SK-N-SH (cell line): Measurements from ENCODE around the gene PLCB1. TPM values are rescaled to one million over a fixed set of nuclear protein-coding genes. Genes with fewer than 3 reads are reported as not detected.

Source experiments
- CTCF ChIA-PET: fragments of 300-600, 350-600 bp; formaldehyde crosslinking; extraction: SDS; loops from one replicate; lab custom pipeline; 2021; lab: Yijun Ruan, JAX
- POLR2A ChIA-PET: fragments of 350-600 bp; sonication (Branson Sonifier 250); formaldehyde crosslinking; extraction: SDS; loops from one replicate; lab custom pipeline; 2020; ENCODE audit warnings: antibody characterized with exemption, inconsistent platforms; lab: Yijun Ruan, JAX
- DNase-seq: peaks from one replicate; pipeline ENCODE4 v3.0.0; 2012
- H2AFZ ChIP-seq: fragments of 200-600 bp; sonication (generic); 2 replicates; pipeline ENCODE4 v1.8.1; 2016; ENCODE audit warnings: antibody characterized with exemption, mild to moderate bottlenecking, low read depth
- H3F3A ChIP-seq: fragments of 200-600 bp; sonication (generic); replicated peaks from 2 replicates; pipeline ENCODE3; 2016; ENCODE audit warnings: antibody characterized with exemption, mild to moderate bottlenecking; ENCODE audit not compliant: insufficient read depth
- H3K27ac ChIP-seq, 2 experiments: fragments of 200-500 bp in 1 of 2; fragments of 200-600 bp in 1 of 2; sonication (Bioruptor generic) in 1 of 2; sonication (generic), shearing (Covaris generic) in 1 of 2; 2 replicates each; pipeline versions ENCODE4 v1.5.1 to v1.6.1; 2014 to 2016; ENCODE audit warnings: low read depth in 2 of 2, inconsistent platforms in 1 of 2, low read length in 1 of 2, mild to moderate bottlenecking in 1 of 2, mixed read lengths in 1 of 2
- H3K27me3 ChIP-seq: fragments of 200-600 bp; sonication (generic), shearing (Covaris generic); 2 replicates; pipeline ENCODE4 v1.6.1; 2016; ENCODE audit warnings: mixed run types; ENCODE audit not compliant: insufficient read depth
- H3K36me3 ChIP-seq, 2 experiments: fragments of 200-500 bp in 1 of 2; fragments of 200-600 bp in 1 of 2; sonication (Bioruptor generic) in 1 of 2; sonication (generic) in 1 of 2; replicated peaks in 1 of 2; 2 replicates each; pipeline versions ENCODE3 to v1.5.1; 2014 to 2016; ENCODE audit warnings: low read length in 1 of 2, mild to moderate bottlenecking in 1 of 2; ENCODE audit not compliant: insufficient read depth in 2 of 2, control insufficient read depth in 1 of 2
- H3K4me1 ChIP-seq, 2 experiments: fragments of 200-500 bp in 1 of 2; fragments of 200-600 bp in 1 of 2; sonication (Bioruptor generic) in 1 of 2; sonication (generic), shearing (Covaris generic) in 1 of 2; 2 replicates each; pipeline versions ENCODE4 v1.5.1 to v1.6.1; 2014 to 2016; ENCODE audit warnings: low read depth in 1 of 2, low read length in 1 of 2, mixed run types in 1 of 2; ENCODE audit not compliant: insufficient read depth in 2 of 2, control insufficient read depth in 1 of 2
- H3K4me2 ChIP-seq: fragments of 200-600 bp; sonication (generic), shearing (Covaris generic); 2 replicates; pipeline ENCODE4 v1.6.1; 2017; ENCODE audit warnings: mixed run types
- H3K4me3 ChIP-seq, 2 experiments: fragments of 200-500 bp in 1 of 2; fragments of 200-600 bp in 1 of 2; sonication (Bioruptor generic) in 1 of 2; sonication (generic), shearing (Covaris generic) in 1 of 2; 2 replicates each; pipeline versions ENCODE4 v1.5.1 to v1.8.1; 2014 to 2016; ENCODE audit warnings: low read depth in 2 of 2, inconsistent platforms in 1 of 2, low read length in 1 of 2, mild to moderate bottlenecking in 1 of 2, mixed read lengths in 1 of 2, moderate library complexity in 1 of 2
- H3K79me2 ChIP-seq: fragments of 200-600 bp; sonication (generic); 2 replicates; pipeline ENCODE4 v1.8.1; 2017; ENCODE audit warnings: mild to moderate bottlenecking; ENCODE audit not compliant: insufficient read depth
- H3K9ac ChIP-seq: fragments of 200-600 bp; sonication (generic); 2 replicates; pipeline ENCODE4 v1.6.1; 2017; ENCODE audit warnings: mixed run types
- H3K9me2 ChIP-seq: fragments of 200-600 bp; sonication (generic); 2 replicates; pipeline ENCODE4 v1.6.1; 2017; ENCODE audit warnings: mixed run types
- H3K9me3 ChIP-seq: fragments of 200-600 bp; sonication (generic); 2 replicates; pipeline ENCODE4 v1.6.1; 2017; ENCODE audit warnings: mixed run types, mild to moderate bottlenecking, moderate library complexity
- H4K20me1 ChIP-seq: fragments of 200-600 bp; sonication (generic); 2 replicates; pipeline ENCODE4 v1.6.1; 2017; ENCODE audit warnings: mild to moderate bottlenecking, mixed run types; ENCODE audit not compliant: insufficient read depth
- ELF1 ChIP-seq: IDR thresholded peaks from 2 replicates; pipeline ENCODE4 v1.4.0; 2012
- FOSL2 ChIP-seq: IDR thresholded peaks from 2 replicates; pipeline ENCODE4 v1.4.0; 2012; ENCODE audit warnings: low read depth, mild to moderate bottlenecking, moderate library complexity, borderline replicate concordance
- GABPA ChIP-seq: IDR thresholded peaks from 2 replicates; pipeline ENCODE4 v1.4.0; 2012; ENCODE audit warnings: low read depth, mild to moderate bottlenecking
- JUND ChIP-seq: IDR thresholded peaks from 2 replicates; pipeline ENCODE4 v1.4.0; 2012
- MEF2A ChIP-seq: IDR thresholded peaks from 2 replicates; pipeline ENCODE4 v1.4.0; 2012; ENCODE audit warnings: low read depth, borderline replicate concordance
- NFIC ChIP-seq: IDR thresholded peaks from 2 replicates; pipeline ENCODE4 v1.4.0; 2012; ENCODE audit warnings: borderline replicate concordance
- NRF1 ChIP-seq: IDR thresholded peaks from 2 replicates; pipeline ENCODE4 v1.6.1; 2012; ENCODE audit warnings: low read depth, mild to moderate bottlenecking, low read length
- POLR2AphosphoS5 ChIP-seq: IDR thresholded peaks from 2 replicates; pipeline ENCODE4 v1.6.1; 2012; ENCODE audit warnings: low read depth, low read length
- TEAD4 ChIP-seq: IDR thresholded peaks from 2 replicates; pipeline ENCODE4 v1.4.0; 2012; ENCODE audit warnings: mild to moderate bottlenecking, borderline replicate concordance; ENCODE audit not compliant: insufficient read depth
- WGBS: methylation state at CpG from one replicate; pipeline ENCODE4 v1.1.6; 2017; ENCODE audit warnings: low lambda C conversion rate; 5-methylcytosine and 5-hydroxymethylcytosine counted together
- polyA plus RNA-seq, 3 experiments: library from polyadenylated mRNA; depleted of rRNA; stranded (reverse); fragments of >200 nt; gene quantifications; 2 replicates each; pipeline ENCODE4 v1.2.3, GENCODE V29; 2012
- TF ChIP-seq, protein P1 (sequence below): fragments of 150-350 bp; IDR thresholded peaks from 2 replicates; pipeline ENCODE4 v1.6.1; 2017; ENCODE audit warnings: antibody characterized with exemption, low read length, low read depth, borderline replicate concordance
- TF ChIP-seq, protein P2 (sequence below): IDR thresholded peaks from 2 replicates; pipeline ENCODE4 v1.4.0; 2012; ENCODE audit warnings: low read depth, borderline replicate concordance
- TF ChIP-seq, protein P3 (sequence below): IDR thresholded peaks from 2 replicates; pipeline ENCODE4; 2012
- TF ChIP-seq, protein P4 (sequence below): IDR thresholded peaks from 2 replicates; pipeline ENCODE4 v1.4.0; 2012; ENCODE audit warnings: low read depth

The PLCB1 gene
- polyA plus RNA-seq, 1 of the 3 experiments (the other 2 are of a cell fraction), result 10.5 TPM

DNA sequence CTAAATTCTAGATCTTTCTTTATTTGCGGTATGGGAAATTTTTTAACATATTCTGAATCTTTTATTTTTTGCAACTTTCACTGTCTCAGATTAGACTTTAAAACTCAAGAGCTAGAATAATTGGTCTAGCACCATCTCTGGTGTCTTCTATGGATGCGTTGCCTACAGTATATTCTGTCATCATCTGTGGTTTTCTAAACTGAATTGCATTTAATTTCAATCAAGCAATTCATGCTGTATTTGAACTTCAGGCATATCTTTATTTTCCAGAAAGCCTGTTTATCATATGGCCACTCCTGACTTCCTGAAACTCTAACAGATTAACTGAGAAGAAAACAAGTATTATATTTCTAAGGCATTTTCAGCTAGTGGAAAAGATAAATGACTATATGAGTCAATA is 281.6 kb downstream of the PLCB1 start:
- H3F3A ChIP-seq, result no peaks in the 10 kb centered on the region
- H2AFZ ChIP-seq, result no peak overlapping the region
- H3K4me3 ChIP-seq, result no peak overlapping the region
- H3K9me3 ChIP-seq, result no peaks in the 10 kb centered on the region
- ChIA-PET CTCF (interaction anchor here (0.5 to 1.3 kb wide), 3 partner anchors 9 to 53 kb away, joined by 3 to 5 read pairs (median 3); no protein-coding TSS in a partner anchor), POLR2A (no interaction called here)
- H3K79me2 ChIP-seq, result 0 out of 2 replicates have a peak, but pooled peaks cover 4% of the 10 kb centered on the region
- H4K20me1 ChIP-seq, result no peaks in the 10 kb centered on the region
- no peak overlapping the region for H3K4me2 ChIP-seq
- no peaks in the 10 kb centered on the region for H3K27me3 ChIP-seq
- 88% methylated on average over 2 of the region's 2 CpGs for WGBS
- no peak for DNase-seq
- H3K9me2 ChIP-seq, result no peaks in the 10 kb centered on the region
- H3K36me3 ChIP-seq, result no peaks in the 10 kb centered on the region
- H3K27ac ChIP-seq, result no peak overlapping the region
- TF ChIP-seq NFIC (no peak), JUND (no peak), POLR2AphosphoS5 (no peak), TEAD4 (no peak), NRF1 (no peak), ELF1 (no peak)
- TF ChIP-seq, protein P1, sequence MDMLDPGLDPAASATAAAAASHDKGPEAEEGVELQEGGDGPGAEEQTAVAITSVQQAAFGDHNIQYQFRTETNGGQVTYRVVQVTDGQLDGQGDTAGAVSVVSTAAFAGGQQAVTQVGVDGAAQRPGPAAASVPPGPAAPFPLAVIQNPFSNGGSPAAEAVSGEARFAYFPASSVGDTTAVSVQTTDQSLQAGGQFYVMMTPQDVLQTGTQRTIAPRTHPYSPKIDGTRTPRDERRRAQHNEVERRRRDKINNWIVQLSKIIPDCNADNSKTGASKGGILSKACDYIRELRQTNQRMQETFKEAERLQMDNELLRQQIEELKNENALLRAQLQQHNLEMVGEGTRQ, result no peak
- TF ChIP-seq, protein P2, sequence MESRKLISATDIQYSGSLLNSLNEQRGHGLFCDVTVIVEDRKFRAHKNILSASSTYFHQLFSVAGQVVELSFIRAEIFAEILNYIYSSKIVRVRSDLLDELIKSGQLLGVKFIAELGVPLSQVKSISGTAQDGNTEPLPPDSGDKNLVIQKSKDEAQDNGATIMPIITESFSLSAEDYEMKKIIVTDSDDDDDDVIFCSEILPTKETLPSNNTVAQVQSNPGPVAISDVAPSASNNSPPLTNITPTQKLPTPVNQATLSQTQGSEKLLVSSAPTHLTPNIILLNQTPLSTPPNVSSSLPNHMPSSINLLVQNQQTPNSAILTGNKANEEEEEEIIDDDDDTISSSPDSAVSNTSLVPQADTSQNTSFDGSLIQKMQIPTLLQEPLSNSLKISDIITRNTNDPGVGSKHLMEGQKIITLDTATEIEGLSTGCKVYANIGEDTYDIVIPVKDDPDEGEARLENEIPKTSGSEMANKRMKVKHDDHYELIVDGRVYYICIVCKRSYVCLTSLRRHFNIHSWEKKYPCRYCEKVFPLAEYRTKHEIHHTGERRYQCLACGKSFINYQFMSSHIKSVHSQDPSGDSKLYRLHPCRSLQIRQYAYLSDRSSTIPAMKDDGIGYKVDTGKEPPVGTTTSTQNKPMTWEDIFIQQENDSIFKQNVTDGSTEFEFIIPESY, result no peak
- TF ChIP-seq, protein P3, sequence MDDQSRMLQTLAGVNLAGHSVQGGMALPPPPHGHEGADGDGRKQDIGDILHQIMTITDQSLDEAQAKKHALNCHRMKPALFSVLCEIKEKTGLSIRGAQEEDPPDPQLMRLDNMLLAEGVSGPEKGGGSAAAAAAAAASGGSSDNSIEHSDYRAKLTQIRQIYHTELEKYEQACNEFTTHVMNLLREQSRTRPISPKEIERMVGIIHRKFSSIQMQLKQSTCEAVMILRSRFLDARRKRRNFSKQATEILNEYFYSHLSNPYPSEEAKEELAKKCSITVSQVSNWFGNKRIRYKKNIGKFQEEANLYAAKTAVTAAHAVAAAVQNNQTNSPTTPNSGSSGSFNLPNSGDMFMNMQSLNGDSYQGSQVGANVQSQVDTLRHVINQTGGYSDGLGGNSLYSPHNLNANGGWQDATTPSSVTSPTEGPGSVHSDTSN, result no peak
- peaks cover 3 to 9% of the 10 kb centered on the region in 2 experiments for H3K4me1 ChIP-seq
- no peak overlapping the region for H3K9ac ChIP-seq

DNA sequence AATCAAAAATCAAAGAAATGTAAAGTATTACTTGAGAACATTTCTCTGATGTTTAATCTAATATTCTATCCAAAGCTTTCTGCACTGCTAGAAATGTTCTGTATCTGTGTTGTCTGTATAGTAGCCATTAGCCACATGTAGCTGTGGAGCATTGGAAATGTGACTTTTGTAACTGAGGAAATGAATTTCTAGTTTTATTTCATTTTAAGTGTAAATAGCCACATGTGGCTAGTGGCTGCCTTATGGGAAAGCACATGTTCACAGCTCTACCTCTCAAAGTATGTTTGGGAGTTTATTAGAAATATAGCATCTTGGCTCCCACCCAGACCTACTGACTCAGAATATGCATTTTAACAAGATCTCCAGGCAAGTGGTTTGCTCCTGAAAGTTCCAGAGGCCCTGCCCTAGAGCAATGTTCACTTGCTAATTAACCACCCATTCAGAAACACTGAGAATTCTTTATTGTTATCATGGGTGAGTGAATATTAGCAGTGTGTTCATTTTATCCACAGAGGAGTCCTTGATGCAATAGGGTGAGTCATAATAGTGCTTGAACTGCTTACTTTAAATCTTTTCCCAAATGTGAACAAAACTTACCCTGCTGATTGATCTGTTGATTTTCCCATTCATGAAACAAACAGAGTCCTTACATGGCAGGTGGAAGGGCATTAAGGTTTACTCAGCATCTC is 282.7 kb downstream of the PLCB1 start:
- ChIA-PET POLR2A (no interaction called here), CTCF (interaction anchor here (1.2 to 1.3 kb wide), 2 partner anchors 10 to 130 kb away, joined by 3 to 5 read pairs; no protein-coding TSS in a partner anchor)
- Histone ChIP-seq H3K9me3 (no peaks in the 10 kb centered on the region), H3K4me2 (no peak overlapping the region), H3K36me3 (no peaks in the 10 kb centered on the region), H3K4me3 (no peak overlapping the region), H3K27me3 (no peaks in the 10 kb centered on the region), H3K4me1 (peaks cover 3 to 9% of the 10 kb centered on the region in 2 experiments), H3K27ac (peak overlapping the region in 1 of 2 experiments; percentile 12; a peak in 1 of 4 replicates), H4K20me1 (no peaks in the 10 kb centered on the region), H3K79me2 (0 out of 2 replicates have a peak, but pooled peaks cover 4% of the 10 kb centered on the region), H3F3A (no peaks in the 10 kb centered on the region), H3K9ac (no peak overlapping the region), H2AFZ (no peak overlapping the region), H3K9me2 (no peaks in the 10 kb centered on the region)
- no peak for DNase-seq
- TF ChIP-seq FOSL2 (peak; percentile 48), GABPA (no peak), MEF2A (no peak)
- TF ChIP-seq, protein P4, sequence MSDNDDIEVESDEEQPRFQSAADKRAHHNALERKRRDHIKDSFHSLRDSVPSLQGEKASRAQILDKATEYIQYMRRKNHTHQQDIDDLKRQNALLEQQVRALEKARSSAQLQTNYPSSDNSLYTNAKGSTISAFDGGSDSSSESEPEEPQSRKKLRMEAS, result peak; percentile 14; the same call in 1 of the 2 replicates
